RKO (cell line): ENCODE data around the gene ARL16.

Experiments
- DNase-seq: peaks from one replicate; pipeline ENCODE4 v3.0.0-alpha.2; 2016; ENCODE audit warnings: low spot score

ARL16 gene

DNA sequence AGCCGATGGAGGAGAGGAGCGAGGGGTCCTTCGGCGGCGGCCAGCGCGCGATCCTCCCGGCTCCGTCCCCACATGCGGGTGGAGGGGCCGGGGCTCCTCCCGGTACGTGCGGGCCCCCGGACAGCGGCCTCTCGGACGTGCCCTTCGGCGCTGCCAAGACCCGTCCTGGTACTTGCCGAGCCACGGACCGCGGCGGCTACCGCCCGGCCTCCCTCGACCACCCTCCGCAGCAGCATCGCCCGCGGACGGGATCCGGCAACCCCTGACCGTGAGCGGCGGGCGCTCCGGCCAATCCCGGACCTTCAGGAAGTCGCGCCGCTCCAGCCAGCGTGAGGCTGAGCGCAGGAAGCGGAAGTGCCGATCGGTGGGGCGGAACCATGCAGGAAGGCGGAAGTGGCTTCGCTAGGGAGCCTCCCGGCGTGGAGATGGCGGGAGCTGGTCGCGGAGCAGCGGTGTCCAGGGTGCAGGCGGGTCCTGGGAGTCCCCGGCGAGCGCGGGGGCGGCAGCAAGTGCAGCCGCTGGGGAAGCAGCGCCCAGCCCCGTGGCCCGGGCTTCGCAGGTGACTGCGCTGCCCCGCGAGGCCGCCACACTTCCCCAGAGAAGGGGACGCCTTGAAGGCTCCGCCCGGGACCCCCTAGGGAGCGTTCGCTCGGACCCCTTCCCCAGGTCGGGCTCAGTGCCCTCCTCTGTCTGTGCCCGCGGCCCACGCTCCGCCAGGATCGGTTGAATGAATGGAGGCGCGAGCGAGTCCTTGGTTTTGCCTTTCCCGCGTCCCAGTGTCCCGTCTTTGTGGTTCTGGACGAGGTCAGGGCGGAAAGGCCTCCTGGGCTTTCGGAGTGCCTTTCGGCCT, 17.0 kb downstream of the ARL16 start, which contains the start of the genes CCDC137 and OXLD1:
Gene CCDC137 (plus strand): TSS at position 396 of the 850 bp plus-strand sequence. CDS start 30 bp downstream, at position 426.
Gene OXLD1 (minus strand): TSS at position 264 of the 850 bp plus-strand sequence. CDS start 28 bp downstream, at position 236.
- DNase-seq: peak; percentile 94

DNA sequence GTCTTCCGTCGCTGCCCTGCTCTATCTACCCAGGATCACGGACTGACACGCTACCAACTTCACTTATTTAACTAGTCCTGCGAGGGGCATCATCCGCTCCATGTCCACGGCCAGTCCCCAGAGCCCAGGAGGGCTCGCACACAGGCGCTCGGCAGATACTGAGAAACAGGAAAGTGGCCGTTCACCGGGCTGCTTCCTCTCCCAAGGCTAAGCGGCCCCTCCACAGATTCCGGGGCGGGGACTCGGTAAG, 17.6 kb downstream of the ARL16 start:
- DNase-seq: no peak

DNA sequence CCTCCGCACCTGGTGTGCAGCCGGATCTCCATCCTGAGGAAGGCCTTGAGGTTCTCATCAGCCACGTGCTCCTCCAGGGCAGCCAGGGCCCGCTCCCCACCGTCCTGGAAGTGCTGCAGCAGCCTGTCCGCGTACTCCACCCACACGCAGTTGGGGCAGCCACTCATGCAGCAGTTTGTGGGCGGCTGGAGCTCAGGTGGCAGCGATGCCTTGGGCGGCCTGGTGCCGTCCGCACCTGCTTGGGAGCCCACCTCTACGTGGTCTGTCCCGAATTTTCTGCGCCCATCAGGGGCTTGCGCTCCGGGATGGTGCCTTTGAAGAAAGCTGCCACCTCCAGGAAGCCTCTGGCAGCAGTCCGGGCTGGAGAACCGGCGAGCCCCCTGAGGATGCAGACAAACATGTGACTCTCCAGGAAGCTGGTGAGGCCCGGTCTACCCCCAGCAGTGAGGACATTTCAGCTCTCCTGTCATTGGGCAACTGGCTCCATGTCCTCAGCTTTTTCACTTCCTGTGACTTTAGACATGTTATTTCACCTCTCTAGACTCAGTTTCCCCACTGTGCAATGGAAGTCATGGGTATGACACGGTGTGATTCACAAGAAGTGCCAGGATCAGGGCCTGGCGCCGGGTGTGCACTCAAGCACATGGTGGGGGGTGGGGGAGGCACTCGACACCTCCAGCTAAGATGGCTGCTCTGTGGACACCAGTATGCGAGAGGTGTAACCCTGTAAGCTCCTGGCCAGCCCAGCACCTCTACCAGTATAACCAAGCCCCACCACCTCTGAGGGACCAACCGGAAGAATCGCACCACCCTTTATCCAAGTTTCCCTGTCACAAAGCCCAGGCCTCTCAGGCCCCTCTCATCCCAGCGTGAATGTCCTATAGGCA, 18.1 kb downstream of the ARL16 start:
- DNase-seq: peak; percentile 66

DNA sequence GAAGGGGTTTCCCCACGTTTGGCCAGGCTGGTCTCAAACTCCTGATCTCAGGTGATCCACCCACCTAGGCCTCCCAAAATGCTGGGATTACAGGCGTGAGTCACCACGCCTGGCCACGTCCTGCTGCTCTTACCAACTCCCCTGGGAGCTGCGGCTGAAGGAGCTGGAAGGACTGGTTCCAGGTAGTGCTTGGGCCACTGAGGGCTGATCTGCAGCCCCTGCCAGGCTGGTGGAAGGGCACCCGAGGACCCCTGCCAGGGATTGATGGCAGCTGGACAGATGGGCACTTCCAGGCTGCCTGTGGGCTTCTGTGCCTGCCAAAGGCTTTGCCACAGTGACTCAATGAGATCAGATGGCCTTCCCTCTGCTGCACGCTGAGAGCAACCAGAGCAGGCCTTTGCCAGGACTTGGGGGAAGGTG, 19.5 kb downstream of the ARL16 start:
- DNase-seq: no peak

DNA sequence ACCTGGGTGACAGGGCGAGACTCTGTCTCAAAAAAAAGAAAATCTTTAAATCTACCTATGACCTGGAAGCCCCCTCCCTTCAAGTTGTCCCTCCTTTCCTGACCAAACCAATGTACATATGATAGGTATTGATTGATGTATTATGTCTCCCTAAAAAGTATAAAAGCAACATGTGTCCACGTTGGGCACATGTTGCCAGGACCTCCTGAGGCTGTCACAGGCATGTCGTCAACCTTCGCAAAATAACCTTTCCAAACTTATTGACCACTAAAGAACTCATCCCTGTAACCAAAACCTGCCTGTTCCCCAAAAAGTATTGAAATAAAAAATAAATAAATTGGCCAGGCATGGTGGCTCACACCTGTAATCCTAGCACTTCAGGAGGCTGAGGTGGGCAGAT, 21.6 kb downstream of the ARL16 start:
- no peak for DNase-seq

DNA sequence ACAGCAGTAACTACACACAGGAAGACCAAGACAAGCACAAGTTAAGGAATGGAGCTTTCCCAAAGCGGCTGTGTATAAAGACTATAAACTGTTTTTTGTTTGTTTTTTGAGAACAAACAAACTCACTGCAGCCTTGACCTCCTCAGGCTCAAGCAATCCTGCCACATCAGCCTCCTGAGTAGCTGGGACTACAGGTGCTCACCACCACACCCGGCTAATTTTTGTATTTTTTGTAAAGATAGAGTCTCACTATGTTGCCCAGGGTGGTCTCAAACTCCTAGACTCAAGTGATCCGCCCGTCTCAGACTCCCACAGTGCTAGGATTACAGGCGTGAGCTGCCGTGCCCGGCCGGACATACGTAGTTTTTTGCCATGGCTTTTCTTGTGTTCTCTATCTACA, 23.2 kb downstream of the ARL16 start:
- DNase-seq: no peak

DNA sequence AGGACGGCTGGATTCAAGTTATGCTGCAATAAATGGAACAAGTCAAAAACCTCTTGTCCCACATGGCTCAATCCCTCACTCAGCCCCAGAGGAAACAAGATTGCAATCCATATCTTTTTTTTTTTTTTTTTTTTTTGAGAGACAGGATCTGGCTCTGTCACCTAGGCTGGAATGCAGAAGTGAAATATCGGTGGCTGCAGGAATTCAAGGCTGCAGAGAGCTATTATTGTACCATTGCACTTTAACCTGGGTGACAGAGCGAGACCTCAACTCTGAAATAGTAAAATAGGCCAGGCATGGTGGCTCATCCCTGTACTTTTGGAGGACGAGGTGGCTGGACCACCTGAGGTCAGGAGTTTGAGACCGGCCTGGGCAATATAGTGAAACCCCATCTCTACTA, 24.6 kb downstream of the ARL16 start:
- DNase-seq: no peak

DNA sequence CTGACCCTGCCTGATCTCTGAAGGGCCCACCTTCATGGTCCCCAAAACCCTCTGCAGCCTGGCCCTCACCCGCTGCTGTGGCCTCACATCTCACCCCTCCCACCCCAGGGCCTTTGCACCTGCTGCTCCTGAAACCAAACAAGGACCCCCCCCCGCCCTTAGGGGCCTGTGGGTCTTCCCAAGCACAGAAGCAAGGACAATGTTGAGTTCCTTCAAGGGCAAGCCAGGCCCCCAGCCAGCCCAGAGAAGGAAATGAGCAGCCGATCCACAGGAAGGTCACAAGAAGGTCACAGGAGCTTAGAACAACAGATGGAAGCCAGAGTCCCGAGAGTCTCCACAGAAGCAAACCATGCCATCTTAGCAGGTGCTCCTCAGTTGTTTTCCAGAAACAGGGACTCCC, 26.8 kb downstream of the ARL16 start:
- DNase-seq: no peak

DNA sequence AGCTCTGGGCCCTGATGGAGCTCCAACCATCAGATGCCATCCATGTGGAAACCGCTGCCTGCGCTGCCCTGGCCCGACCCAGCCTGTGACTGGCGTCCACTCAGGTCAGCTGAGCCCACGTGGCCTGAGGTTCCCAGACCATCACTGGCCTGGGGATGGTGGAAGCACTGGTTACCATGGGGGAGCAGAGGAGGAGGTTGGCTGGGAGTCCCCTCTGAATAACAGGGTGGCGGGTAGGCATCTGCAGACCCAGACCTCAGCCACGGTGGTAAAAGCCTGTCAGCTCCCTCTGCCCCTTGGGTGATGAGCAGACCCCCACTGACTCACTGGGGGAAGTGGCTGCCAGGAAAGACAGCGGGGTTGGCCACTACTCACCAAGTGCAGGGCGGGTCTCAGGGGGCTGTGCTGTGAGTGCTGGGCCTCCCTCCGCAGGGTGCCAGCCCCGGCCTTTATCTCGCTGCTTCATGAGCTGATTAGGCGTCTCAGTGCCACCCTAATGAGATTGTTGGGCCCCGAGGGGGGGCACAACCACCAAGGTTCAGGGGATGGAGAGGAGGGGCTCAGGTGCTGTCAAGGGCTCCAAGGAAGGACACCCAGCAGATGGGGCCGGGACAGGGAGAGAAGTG, 27.4 kb downstream of the ARL16 start, which contains the start of gene PDE6G:
Gene PDE6G (minus strand): TSS at position 425 of the 626 bp plus-strand sequence. CDS start 3,237 bp downstream, outside the sequence.
- DNase-seq: no peak

DNA sequence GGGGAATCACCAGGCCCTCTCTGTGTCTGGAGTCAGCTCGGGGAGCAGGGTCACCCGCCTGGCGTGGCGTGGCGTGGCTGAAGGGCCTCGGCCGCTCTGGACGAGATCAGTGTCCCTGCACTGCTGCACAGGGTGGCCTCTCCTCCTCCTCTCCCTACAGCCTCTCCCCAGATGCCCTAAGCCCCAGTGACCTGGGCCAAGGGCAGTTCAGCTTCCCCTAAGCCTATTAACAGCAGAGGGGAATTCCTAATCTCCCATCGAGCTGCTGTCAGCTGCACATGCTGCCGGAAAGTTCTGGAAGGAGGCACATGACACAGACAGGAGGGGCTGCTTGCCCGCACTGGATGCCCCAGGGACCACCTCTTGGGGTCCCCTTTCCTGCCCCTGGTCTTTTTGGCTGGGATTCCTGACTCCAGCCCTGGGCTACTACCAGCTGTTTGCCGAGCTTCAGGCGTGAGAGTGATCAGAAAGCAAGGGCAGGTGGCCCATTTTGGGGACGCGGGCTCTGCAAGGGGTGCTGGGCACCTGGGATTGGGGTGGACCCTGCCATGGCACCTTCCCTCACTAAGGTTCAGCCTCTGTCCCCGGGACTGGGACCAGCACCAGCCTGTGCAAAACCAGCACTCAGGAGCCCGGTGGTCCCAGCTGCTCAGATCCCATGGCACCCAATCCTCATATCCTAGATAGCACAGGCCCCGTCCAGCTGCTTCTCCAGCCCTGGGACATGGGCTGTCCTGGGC, 28.0 kb downstream of the ARL16 start:
- no peak for DNase-seq

DNA sequence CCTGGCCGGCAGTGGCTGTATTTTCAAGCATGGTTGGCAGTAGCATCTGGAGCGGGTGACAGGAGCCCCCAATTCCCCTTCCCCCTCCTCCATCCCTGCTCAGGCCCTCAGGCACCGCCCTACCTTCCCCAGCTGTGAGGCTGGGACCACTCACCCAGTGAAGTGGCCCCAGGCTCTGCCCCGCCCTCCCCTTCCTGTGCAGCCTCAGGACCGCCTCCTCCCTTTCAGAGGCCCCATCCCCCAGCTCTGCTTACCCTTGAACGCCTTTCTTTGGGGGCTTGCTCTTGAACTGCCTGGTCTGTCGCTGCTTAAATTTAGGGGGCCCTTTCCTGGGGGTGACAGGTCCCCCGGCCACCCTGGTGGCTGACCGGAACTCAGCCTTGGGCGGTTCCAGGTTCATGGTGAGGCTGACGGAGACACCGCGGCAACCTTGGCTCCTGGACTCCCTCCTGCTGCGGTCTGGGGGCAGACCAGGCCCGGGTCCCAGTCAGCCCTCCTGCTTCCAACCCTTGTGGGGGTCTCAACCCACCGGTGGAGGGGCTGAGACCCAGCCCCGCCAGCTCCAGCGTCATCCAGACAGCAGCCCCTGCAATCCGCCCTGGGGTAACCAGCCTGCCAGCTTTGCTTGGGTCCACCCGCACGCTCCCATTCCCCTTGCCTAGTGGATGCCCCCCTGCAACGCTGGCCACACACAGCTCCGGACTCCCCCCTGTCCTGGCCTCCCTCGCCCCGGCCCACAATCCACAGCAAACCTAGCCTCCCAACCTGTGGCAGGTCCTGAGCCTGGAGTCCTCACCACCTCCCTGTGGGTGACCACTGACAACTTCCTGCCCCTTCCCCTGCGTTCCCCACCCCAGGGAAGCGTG, 30.5 kb downstream of the ARL16 start:
- DNase-seq: no peak

DNA sequence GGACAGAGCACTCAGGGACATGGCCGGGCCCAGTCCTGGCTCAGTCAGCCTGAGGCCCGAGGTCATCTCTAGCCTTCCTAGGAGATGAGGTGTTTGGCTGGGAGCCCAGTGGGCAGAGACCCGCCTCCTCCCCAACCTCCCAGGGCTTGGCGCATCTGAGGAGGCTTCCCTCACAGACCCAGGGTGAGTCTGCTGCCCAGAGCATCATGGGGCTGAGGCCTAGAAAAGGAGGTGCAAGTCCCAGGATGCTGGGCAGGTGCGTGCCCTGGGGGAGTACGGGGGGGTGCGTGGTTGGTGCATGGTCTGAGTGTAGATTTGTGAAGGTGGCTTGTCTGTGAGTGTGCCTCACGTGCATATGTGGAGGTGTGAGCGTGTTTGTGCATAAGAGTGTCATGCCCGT, 31.9 kb downstream of the ARL16 start:
- DNase-seq: peak; percentile 65

DNA sequence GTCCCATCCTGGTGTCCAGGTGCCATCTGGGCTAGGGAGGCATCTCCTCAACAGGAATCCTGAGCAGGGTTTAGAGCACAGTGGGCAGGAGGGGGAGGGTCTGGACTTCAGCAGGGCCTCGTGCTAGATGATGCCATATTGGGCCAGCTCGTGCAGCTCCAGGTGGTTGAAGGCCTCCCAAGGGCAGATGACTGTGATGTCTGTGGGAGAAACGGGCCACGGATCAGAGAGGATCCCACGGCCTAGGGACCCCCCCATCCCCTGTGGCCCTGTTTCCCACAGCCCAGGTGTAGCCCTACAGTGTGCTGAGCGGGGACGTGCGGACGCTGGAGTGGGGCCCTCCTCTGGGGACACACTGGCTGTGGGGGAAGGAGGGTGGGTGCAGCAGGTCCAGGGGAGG, 32.6 kb downstream of the ARL16 start:
- DNase-seq: no peak

DNA sequence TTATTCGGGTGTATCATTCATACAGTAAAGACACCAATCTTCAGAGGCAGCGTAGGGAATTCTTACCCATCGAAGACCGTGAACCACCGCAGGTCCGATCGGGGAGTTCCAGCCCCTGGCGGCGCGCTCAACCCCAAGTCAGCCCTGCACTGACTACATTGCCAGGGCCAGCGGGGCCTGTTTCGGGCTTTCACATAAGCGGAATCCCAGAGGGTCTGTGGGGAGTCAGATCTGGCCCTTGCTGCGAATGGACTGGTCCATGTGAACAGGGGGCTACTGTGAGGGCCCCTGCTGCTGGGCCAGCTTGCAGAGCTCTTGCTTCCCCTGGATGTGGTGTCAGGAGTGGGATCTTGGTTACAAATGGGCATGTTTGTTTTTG, 34.9 kb downstream of the ARL16 start:
- no peak for DNase-seq

DNA sequence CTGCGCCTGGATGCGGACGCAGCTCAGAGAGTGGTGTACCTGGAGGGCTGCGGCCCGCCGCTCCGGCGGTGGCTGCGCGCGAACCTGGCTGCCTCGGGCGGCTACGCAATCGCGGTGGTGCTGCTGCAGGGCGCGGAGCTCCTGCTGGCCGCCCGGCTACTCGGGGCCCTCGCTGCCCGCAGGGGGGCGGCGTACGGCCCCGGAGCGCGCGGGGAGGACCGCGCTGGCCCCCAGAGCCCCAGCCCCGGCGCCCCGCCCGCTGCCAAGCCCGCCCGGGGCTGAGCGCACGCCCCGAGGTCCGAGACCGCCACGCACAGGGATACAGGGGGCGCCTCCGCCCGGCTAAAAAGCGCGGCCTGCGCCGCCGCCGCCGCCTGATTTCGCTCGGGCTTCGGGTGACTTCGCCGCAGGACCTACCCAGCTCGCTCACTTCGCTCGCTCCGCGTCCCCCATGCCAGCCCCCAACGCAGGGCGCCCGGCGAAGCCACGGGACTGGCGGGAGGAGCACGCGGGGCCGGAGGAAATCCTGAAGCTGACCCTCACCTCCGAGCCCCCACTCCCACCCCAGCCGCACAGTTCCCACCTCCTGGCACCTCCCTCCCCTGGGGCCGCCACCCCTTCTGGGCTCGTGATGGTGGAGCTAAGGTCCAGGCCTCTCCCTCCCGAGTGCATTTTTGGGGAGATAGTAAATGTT, 35.4 kb downstream of the ARL16 start:
- no peak for DNase-seq

DNA sequence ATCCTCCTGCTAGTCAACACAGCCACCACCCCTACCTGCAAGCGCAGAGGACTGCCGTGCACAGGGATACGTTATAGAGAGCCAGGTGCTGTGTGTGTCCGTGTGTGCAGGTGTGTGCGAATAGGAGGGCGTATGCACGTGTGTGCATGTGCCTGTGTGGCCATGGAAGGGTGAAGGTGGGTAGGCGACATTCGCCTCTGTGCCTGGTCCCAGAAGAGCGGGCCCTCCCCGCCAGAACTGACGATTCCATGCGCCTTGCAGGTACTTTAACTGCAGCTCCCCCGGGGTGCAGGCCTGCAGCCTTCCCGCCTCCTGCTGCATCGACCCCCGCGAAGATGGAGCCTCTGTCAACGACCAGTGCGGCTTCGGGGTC, 36.0 kb downstream of the ARL16 start:
- DNase-seq: no peak

DNA sequence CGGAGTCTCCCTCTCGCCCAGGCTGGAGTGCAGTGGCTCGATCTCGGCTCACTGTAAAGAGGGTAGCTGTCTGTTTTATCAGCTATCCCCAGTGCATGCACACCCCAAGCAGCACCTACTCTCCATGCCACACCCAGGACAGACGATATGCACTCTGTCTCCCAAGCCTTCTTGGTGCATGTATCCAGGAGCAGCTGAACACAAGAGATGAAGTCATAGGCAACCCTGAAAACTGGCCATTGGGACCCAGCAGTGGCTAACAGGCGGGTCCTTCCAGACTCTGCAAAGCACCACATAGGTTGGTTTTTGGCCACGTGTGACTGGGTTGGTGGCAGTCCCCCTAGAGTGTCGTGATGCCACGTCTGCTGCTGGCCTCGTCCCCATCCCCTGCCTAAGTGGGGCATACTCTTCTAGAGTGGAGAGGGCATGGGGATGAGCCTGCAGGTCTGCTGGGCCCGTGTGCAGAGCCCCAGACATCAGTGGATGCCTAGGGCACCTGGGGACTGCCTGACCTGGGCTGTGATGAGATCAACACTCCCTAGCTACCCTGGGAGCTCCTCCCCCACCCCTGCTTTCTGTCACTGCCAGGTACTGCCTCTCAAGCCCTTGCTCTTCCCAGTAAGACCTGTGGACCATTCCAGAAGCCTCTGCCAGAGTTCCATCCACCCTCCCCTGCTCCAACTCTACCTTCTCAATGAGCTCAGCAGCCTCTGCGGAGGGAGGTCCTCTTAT, 36.6 kb downstream of the ARL16 start:
- DNase-seq: no peak

DNA sequence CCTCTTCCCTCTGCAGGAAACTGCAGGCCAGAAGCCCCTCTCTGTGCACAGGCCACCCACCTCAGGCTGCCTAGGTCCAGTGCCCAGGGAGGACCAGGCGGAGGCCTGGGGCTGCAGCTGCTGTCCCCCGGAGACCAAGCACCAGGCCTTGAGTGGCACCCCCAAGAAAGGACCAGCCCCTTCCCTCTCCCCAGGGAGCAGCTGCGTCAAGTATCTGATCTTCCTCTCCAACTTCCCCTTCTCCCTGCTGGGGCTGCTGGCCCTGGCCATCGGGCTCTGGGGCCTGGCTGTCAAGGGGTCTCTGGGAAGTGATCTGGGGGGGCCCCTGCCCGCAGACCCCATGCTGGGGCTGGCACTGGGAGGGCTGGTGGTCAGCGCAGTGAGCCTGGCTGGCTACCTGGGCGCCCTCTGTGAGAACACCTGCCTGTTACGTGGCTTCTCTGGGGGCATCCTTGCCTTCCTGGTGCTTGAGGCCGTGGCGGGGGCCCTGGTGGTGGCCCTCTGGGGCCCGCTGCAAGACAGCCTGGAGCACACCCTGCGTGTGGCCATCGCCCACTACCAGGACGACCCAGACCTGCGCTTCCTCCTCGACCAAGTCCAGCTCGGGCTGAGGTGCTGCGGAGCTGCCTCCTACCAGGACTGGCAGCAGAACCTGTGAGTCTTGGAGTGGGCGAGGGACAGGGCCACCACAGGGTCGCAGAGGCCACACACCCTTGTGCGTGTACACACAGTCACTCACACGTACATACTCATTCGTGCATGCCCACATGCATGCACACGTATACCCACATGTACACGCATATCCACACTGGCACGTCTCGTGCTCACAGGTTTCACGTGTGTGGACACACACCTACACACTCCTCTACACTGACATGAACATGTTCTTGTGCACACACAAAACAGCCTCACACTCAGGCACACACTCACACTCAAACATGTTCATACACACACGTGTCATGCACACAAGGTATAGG, 38.3 kb downstream of the ARL16 start:
- no peak for DNase-seq
